IPS-NIHi11 (cell line): ENCODE results near the gene ALK.

ENCODE experiments used
- DNase-seq: peaks from one replicate; pipeline ENCODE4 v3.0.0; 2012; ENCODE audit warnings: mixed read lengths, low spot score

Gene ALK

GRCh38 chr2:29446847-29447246 is 474.5 kb downstream of the ALK start:
- DNase-seq, result no peak

GRCh38 chr2:29444150-29444549 is 477.2 kb downstream of the ALK start:
- no peak for DNase-seq

GRCh38 chr2:29443627-29444026 is 477.8 kb downstream of the ALK start:
- no peak for DNase-seq

GRCh38 chr2:29443151-29443550 is 478.2 kb downstream of the ALK start:
- no peak for DNase-seq

- no peak for DNase-seq
Measured at GRCh38 chr2:29440921-29441623, 480.3 kb downstream of the ALK start.

GRCh38 chr2:29433920-29434319 is 487.5 kb downstream of the ALK start:
- DNase-seq, result no peak

GRCh38 chr2:29433128-29433527 is 488.3 kb downstream of the ALK start:
- DNase-seq, result no peak

- DNase-seq, result no peak
Measured at GRCh38 chr2:29431485-29431884, 489.9 kb downstream of the ALK start.

GRCh38 chr2:29430382-29431112 is 490.8 kb downstream of the ALK start:
- no peak for DNase-seq

- no peak for DNase-seq
Measured at GRCh38 chr2:29426354-29426753, 495.0 kb downstream of the ALK start.

GRCh38 chr2:29425866-29426265 is 495.5 kb downstream of the ALK start:
- DNase-seq, result no peak

GRCh38 chr2:29423061-29423666 is 498.2 kb downstream of the ALK start:
- DNase-seq, result no peak

GRCh38 chr2:29420999-29421782 is 500.2 kb downstream of the ALK start:
- DNase-seq, result no peak

GRCh38 chr2:29420464-29420863 is 500.9 kb downstream of the ALK start:
- no peak for DNase-seq

- no peak for DNase-seq
Measured at GRCh38 chr2:29417630-29418029, 503.8 kb downstream of the ALK start.

GRCh38 chr2:29412197-29412925 is 509.0 kb downstream of the ALK start:
- DNase-seq, result no peak

- DNase-seq, result no peak
Measured at GRCh38 chr2:29405707-29406106, 515.7 kb downstream of the ALK start.

- no peak for DNase-seq
Measured at GRCh38 chr2:29405266-29405665, 516.1 kb downstream of the ALK start.

GRCh38 chr2:29401994-29402393 is 519.4 kb downstream of the ALK start:
- DNase-seq, result no peak

GRCh38 chr2:29400930-29401653 is 520.3 kb downstream of the ALK start:
- no peak for DNase-seq
